ENCODE data around the gene FTO.

GRCh38 chr16:53836680-53837079 is 132.7 kb downstream of the FTO start:
- TF ChIP-seq SREBF2 (IDR thresholded peaks at IDR 0.05) (no peak), CTCF (IDR thresholded peaks at IDR 0.05) (no peak)

Measured in A549 (cell line).